CD4-positive, alpha-beta T cell treated with Interleukin-12 subunit alpha and Interleukin-12 subunit beta, for 1 hour (primary cell): ENCODE measurements around the gene HAX1.
"Not testable (repeated sequence)": the region's sequence is repeated elsewhere in the genome, so short reads cannot be mapped to it uniquely, and the experiment has no call there.

Source experiments
- DNase-seq: peaks from one replicate; pipeline ENCODE4 v3.0.0-alpha.2; 2020

Gene HAX1

GRCh38 chr1:154287591-154287990, 15.2 kb downstream of the HAX1 start:
- DNase-seq: not testable (repeated sequence)

GRCh38 chr1:154288661-154289060, 16.2 kb downstream of the HAX1 start:
- no peak for DNase-seq

- no peak for DNase-seq
Measured at GRCh38 chr1:154290921-154291320, 18.5 kb downstream of the HAX1 start.

GRCh38 chr1:154295408-154296235, 23.2 kb downstream of the HAX1 start:
- DNase-seq: no peak

- DNase-seq: no peak
Measured at GRCh38 chr1:154301582-154301981, 29.2 kb downstream of the HAX1 start.

GRCh38 chr1:154304664-154305337, 32.4 kb downstream of the HAX1 start:
- DNase-seq: no peak

GRCh38 chr1:154306151-154306550, 33.7 kb downstream of the HAX1 start:
- no peak for DNase-seq

- peak; percentile 16 for DNase-seq
Measured at GRCh38 chr1:154307670-154308270, 35.3 kb downstream of the HAX1 start.

- not testable (repeated sequence) for DNase-seq
Measured at GRCh38 chr1:154309136-154309535, 36.7 kb downstream of the HAX1 start.

- not testable (repeated sequence) for DNase-seq
Measured at GRCh38 chr1:154312229-154313065, 40.0 kb downstream of the HAX1 start.

GRCh38 chr1:154313066-154313356, 40.6 kb downstream of the HAX1 start:
- DNase-seq: no peak

GRCh38 chr1:154314226-154314625, 41.8 kb downstream of the HAX1 start:
- not testable (repeated sequence) for DNase-seq

- no peak for DNase-seq
Measured at GRCh38 chr1:154316704-154317103, 44.3 kb downstream of the HAX1 start.

GRCh38 chr1:154318386-154318785, 46.0 kb downstream of the HAX1 start:
- DNase-seq: no peak

- DNase-seq: no peak
Measured at GRCh38 chr1:154320882-154321608, 48.6 kb downstream of the HAX1 start, which contains the start of gene AQP10. AQP10 (plus strand) TSS chr1:154321093; CDS start chr1:154321156, 63 bp downstream.

GRCh38 chr1:154321609-154321934, 49.1 kb downstream of the HAX1 start:
- not testable (repeated sequence) for DNase-seq

- no peak for DNase-seq
Measured at GRCh38 chr1:154323493-154323892, 51.1 kb downstream of the HAX1 start.

- DNase-seq: no peak
Measured at GRCh38 chr1:154324241-154324640, 51.8 kb downstream of the HAX1 start.

- DNase-seq: peak; percentile 88
Measured at GRCh38 chr1:154324669-154325582, 52.5 kb downstream of the HAX1 start, which contains the start of gene ATP8B2. ATP8B2 (plus strand) TSS chr1:154325525; CDS start chr1:154328142, 2,617 bp downstream.
